ENCODE results near the gene AAK1. TPM values are rescaled to one million over a fixed set of nuclear protein-coding genes. Genes with fewer than 3 reads are reported as not detected.

AAK1 gene
- total RNA-seq, 3 donors from 2014 or later = 37.9 to 54.0 (median 44.9) TPM

DNA sequence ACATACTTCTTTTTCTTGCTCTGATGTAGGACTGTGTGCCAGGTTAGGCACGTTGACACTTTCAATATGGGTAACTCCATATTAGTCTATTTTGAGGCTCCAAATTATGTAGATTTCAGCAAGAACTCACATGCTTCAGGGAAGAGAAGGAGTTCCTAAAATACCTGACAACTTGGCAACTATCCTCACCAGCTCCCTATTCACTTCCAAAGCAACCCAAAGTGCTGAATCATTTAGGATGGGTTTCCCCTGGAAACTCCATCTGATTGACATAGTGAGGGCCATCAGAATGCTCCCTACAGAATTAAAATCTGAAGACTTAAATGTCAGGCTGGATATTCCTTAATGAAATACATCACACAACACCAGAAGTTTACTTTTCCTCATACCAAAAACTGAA lies 173.8 kb downstream of the AAK1 start:
- Histone ChIP-seq H3K4me3 (no peak overlapping the region), H3K27ac (peak overlapping the region in 1 of 2 donors; percentile 31), H3K36me3 (no peaks in the 10 kb centered on the region), H3K27me3 (no peaks in the 10 kb centered on the region), H3K4me1 (no peaks in the 10 kb centered on the region), H3K9me3 (no peaks in the 10 kb centered on the region)
- intact Hi-C loops (cut with DNase I; ENCODE audit: low total_unique reads) = no loop called here
- TF ChIP-seq, protein P1, sequence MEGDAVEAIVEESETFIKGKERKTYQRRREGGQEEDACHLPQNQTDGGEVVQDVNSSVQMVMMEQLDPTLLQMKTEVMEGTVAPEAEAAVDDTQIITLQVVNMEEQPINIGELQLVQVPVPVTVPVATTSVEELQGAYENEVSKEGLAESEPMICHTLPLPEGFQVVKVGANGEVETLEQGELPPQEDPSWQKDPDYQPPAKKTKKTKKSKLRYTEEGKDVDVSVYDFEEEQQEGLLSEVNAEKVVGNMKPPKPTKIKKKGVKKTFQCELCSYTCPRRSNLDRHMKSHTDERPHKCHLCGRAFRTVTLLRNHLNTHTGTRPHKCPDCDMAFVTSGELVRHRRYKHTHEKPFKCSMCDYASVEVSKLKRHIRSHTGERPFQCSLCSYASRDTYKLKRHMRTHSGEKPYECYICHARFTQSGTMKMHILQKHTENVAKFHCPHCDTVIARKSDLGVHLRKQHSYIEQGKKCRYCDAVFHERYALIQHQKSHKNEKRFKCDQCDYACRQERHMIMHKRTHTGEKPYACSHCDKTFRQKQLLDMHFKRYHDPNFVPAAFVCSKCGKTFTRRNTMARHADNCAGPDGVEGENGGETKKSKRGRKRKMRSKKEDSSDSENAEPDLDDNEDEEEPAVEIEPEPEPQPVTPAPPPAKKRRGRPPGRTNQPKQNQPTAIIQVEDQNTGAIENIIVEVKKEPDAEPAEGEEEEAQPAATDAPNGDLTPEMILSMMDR (IDR thresholded peaks at IDR 0.05) = no peak
- no peak for TF ChIP-seq POLR2A (IDR thresholded peaks at IDR 0.05)
- TF ChIP-seq POLR2AphosphoS5 (IDR thresholded peaks at IDR 0.05) = no peak
- DNase-seq (ENCODE audit: low spot score in 2 of 2) = no peak

DNA sequence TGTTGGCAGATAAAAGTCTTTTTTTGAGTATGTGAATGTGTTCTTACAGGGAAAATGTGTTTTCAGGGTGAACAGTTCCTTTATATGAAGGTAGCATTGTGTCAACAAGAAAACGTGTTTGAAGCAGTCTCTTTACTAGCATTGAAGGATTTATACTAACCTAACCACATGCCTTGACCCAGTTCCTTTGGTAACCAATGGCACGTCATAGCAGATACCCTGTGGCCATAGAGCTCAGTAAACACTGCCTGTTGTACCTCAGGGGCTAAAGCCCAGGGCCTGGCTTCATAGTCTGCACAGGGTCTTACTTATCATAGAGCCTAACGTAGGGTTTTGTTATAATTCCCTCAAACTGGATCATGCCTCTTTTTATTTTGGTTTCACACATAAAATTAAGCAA lies 174.2 kb downstream of the AAK1 start:
- Histone ChIP-seq H3K36me3 (no peaks in the 10 kb centered on the region), H3K27ac (peak overlapping the region in 1 of 2 donors; percentile 31), H3K9me3 (no peaks in the 10 kb centered on the region), H3K27me3 (no peaks in the 10 kb centered on the region), H3K4me3 (no peak overlapping the region), H3K4me1 (no peaks in the 10 kb centered on the region)
- TF ChIP-seq, protein P1 (IDR thresholded peaks at IDR 0.05) = no peak
- TF ChIP-seq POLR2A (IDR thresholded peaks at IDR 0.05) (no peak), POLR2AphosphoS5 (IDR thresholded peaks at IDR 0.05) (no peak)
- intact Hi-C loops (cut with DNase I; ENCODE audit: low total_unique reads) = no loop called here
- DNase-seq (ENCODE audit: low spot score in 2 of 2) = no peak

- Histone ChIP-seq H3K27ac (no peak overlapping the region), H3K4me1 (no peaks in the 10 kb centered on the region), H3K27me3 (no peaks in the 10 kb centered on the region), H3K9me3 (no peaks in the 10 kb centered on the region), H3K36me3 (no peaks in the 10 kb centered on the region), H3K4me3 (no peak overlapping the region)
- TF ChIP-seq, protein P1 (IDR thresholded peaks at IDR 0.05) = no peak
- TF ChIP-seq POLR2AphosphoS5 (IDR thresholded peaks at IDR 0.05) (no peak), POLR2A (IDR thresholded peaks at IDR 0.05) (no peak)
- DNase-seq (ENCODE audit: low spot score in 2 of 2) = no peak
- intact Hi-C loops (cut with DNase I; ENCODE audit: low total_unique reads) = no loop called here
These were observed 176.8 kb downstream of the AAK1 start for GRCh38 chr2:69466728-69467127.

DNA sequence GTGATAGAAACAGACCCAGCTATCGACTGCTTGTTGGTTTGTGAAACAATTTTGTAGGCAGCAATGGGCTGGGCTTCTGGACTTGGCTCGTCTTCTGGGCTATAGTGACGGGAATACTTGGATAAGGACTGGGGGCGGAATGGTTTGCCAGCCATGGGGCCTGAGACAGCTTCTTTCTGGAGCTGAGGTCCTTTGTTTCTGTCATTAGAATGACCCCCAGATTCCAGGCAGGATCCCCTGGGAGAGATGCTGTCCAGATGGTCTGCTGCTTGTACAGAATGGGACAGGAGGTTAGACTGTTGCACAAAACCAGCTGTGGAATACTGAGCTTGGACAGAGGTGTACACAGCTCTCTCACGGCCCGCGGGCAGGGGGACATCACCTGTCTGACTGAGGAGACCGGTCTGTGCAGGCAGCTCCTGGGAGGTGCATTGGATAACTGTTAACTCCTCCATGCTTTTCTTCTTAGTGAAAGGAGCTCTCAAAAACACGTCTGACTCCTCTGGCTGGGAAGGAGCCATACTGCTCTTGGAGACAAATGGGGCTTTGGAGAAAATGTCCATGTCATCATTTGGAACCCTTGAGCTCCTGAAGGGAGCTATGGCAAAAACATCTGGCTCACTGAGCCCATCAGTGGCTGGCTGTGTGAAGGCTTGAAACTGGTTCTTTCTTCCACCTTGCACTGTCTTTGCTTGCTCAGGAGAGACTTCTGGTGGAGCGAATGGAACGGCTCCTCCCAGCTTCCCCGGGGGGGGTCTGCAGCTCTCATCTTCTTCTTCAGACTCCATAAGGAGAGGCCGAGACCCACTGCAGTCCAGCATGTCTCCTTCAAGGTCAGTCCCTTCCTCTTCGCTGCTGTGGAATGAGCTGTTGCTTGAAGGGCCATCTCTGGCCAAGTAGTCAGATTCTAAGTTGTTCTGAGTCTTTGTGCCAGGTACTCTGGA lies 177.8 kb downstream of the AAK1 start:
- H3K27me3 ChIP-seq = no peaks in the 10 kb centered on the region
- peak overlapping the region in 1 of 2 donors; percentile 16 for H3K27ac ChIP-seq
- no peak overlapping the region for H3K4me3 ChIP-seq
- H3K36me3 ChIP-seq = no peaks in the 10 kb centered on the region
- TF ChIP-seq POLR2AphosphoS5 (IDR thresholded peaks at IDR 0.05) = peak in 1 of 3 donors; percentile 50
- TF ChIP-seq, protein P1 (IDR thresholded peaks at IDR 0.05) = no peak
- H3K9me3 ChIP-seq = no peaks in the 10 kb centered on the region
- peak in 1 of 2 donors; percentile 18 for DNase-seq (ENCODE audit: low spot score in 2 of 2)
- no peaks in the 10 kb centered on the region for H3K4me1 ChIP-seq
- intact Hi-C loops (cut with DNase I; ENCODE audit: low total_unique reads) = no loop called here

DNA sequence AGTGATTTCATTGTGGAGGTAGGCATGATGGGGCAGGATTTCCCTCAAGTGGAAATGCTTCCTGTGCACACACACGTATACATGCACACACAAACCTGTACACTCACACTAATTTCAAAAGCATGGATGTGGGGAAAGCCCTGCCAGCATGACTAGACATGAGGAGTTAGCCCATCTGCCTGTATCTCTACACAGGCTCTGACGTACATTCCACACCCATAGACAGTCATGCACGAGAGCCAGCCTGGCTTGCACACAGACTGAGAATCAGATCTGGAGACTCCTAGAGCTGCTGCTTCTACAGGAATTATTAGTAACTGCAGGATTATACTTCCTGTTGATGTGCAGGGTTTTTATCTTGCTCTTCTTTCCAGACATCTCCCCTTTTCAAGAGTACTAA lies 179.0 kb downstream of the AAK1 start:
- Histone ChIP-seq H3K9me3 (no peaks in the 10 kb centered on the region), H3K4me3 (no peak overlapping the region), H3K4me1 (no peaks in the 10 kb centered on the region), H3K36me3 (no peaks in the 10 kb centered on the region), H3K27ac (peak overlapping the region in 1 of 2 donors; percentile 16), H3K27me3 (no peaks in the 10 kb centered on the region)
- TF ChIP-seq, protein P1 (IDR thresholded peaks at IDR 0.05) = no peak
- no peak for TF ChIP-seq POLR2A (IDR thresholded peaks at IDR 0.05)
- TF ChIP-seq POLR2AphosphoS5 (IDR thresholded peaks at IDR 0.05) = no peak
- intact Hi-C loops (cut with DNase I; ENCODE audit: low total_unique reads) = loop anchor here (5.0 kb wide), 1 partner anchor 442 kb away; no protein-coding TSS in a partner anchor
- no peak for DNase-seq (ENCODE audit: low spot score in 2 of 2)

Measured in breast epithelium (tissue), 4 donors.